ENCODE results near the gene LYPD6B.

Gene LYPD6B

DNA sequence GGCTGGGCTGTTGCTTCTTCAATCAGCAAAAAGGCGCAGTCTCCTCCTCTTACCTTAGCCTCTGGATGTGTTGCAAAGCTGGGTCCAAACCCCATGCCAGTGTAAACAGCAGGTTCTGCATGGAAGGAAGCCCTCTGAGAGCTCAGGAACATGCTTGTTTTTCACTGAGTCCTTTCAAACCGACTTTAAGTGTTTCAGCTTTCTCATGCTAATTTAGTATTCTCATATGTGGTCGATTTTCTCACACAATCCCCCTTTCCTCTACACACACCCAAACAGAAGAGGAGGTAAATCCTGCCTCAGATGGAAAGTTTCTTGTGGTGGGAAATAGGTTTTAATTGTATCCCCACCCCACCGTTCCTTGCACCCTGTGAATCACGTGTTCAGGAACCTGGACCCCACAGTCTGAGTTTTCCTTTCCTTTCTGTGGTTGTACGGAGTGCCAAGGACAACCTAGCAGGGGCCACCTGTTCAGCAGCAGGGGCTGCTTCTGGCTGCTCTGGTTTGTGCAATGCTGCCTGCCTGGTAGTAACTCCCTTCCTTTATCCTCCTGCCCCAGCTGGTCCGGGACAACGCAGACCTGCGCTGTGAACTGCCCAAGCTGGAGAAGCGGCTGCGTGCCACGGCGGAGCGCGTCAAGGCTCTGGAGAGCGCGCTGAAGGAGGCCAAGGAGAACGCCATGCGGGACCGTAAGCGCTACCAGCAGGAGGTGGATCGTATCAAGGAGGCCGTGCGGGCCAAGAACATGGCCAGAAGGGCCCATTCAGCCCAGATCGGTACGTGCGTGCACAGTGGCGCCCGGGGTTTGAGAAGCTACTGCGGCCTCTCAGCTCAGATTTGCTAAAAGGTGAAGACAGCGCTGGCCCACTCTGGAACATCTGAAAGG is 28.7 kb upstream of the LYPD6B start:
- Histone ChIP-seq H4K20me1 (ENCODE audit: insufficient read depth, low read length) (no peaks in the 10 kb centered on the region), H3K9ac (ENCODE audit: low read length) (no peak overlapping the region), H3K36me3 (ENCODE audit: insufficient read depth, low read length) (no peaks in the 10 kb centered on the region)

DNA sequence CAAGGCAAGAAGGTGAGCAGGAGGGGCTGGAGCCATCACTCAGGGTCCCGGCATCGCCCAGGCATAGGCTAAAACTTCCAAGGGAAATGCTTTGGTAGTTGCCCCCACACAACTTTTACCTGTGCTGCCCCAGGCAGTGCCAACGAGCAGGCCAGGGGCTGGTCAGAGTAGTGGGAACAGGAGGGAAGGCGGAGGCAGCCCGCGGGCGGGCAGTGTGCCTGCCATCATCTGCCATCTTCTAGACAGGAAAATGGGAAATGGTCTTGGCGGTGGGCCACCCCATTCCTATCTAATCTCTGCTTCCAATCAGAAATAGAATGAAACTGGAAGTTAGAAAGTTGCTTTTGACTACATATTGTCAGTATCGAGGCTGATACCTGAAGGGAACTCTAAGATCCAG is 26.0 kb upstream of the LYPD6B start:
- Histone ChIP-seq H3K27ac (ENCODE audit: low read depth, low read length, poor library complexity, severe bottlenecking) (no peak overlapping the region), H3K9me3 (ENCODE audit: low read length) (no peaks in the 10 kb centered on the region), H3K9ac (ENCODE audit: low read length) (no peak overlapping the region), H3K4me1 (ENCODE audit: insufficient read depth, low read length, severe bottlenecking) (peaks cover 6% of the 10 kb centered on the region), H4K20me1 (ENCODE audit: insufficient read depth, low read length) (no peaks in the 10 kb centered on the region), H3K36me3 (ENCODE audit: insufficient read depth, low read length) (no peaks in the 10 kb centered on the region), H3F3A (ENCODE audit: insufficient read depth, low read length) (no peaks in the 10 kb centered on the region), H3K4me2 (ENCODE audit: low read length) (no peak overlapping the region), H2AFZ (ENCODE audit: low read length) (no peak overlapping the region), H3K27me3 (ENCODE audit: insufficient read depth, low read length) (no peaks in the 10 kb centered on the region), H3K9me2 (ENCODE audit: low read depth, low read length) (no peaks in the 10 kb centered on the region), H3K79me2 (ENCODE audit: insufficient read depth, low read length) (no peaks in the 10 kb centered on the region), H3K4me3 (ENCODE audit: low read depth, low read length, poor library complexity, severe bottlenecking) (no peak overlapping the region)
- TF ChIP-seq EZH2 (IDR thresholded peaks at IDR 0.05; ENCODE audit: borderline replicate concordance, low read length) = no peak
- TF ChIP-seq, protein P1, sequence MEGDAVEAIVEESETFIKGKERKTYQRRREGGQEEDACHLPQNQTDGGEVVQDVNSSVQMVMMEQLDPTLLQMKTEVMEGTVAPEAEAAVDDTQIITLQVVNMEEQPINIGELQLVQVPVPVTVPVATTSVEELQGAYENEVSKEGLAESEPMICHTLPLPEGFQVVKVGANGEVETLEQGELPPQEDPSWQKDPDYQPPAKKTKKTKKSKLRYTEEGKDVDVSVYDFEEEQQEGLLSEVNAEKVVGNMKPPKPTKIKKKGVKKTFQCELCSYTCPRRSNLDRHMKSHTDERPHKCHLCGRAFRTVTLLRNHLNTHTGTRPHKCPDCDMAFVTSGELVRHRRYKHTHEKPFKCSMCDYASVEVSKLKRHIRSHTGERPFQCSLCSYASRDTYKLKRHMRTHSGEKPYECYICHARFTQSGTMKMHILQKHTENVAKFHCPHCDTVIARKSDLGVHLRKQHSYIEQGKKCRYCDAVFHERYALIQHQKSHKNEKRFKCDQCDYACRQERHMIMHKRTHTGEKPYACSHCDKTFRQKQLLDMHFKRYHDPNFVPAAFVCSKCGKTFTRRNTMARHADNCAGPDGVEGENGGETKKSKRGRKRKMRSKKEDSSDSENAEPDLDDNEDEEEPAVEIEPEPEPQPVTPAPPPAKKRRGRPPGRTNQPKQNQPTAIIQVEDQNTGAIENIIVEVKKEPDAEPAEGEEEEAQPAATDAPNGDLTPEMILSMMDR (IDR thresholded peaks at IDR 0.05; ENCODE audit: low read length) = no peak

More for the DNA sequence above, 28.7 kb upstream of the LYPD6B start:
- Histone ChIP-seq H3K27me3 (ENCODE audit: insufficient read depth, low read length) (no peaks in the 10 kb centered on the region), H3F3A (ENCODE audit: insufficient read depth, low read length) (no peaks in the 10 kb centered on the region), H3K4me1 (ENCODE audit: insufficient read depth, low read length, severe bottlenecking) (no peaks in the 10 kb centered on the region), H3K27ac (ENCODE audit: low read depth, low read length, poor library complexity, severe bottlenecking) (no peak overlapping the region), H2AFZ (ENCODE audit: low read length) (no peak overlapping the region), H3K4me2 (ENCODE audit: low read length) (no peak overlapping the region), H3K4me3 (ENCODE audit: low read depth, low read length, poor library complexity, severe bottlenecking) (no peak overlapping the region), H3K79me2 (ENCODE audit: insufficient read depth, low read length) (no peaks in the 10 kb centered on the region), H3K9me3 (ENCODE audit: low read length) (no peaks in the 10 kb centered on the region), H3K9me2 (ENCODE audit: low read depth, low read length) (no peaks in the 10 kb centered on the region)
- TF ChIP-seq, protein P1 (IDR thresholded peaks at IDR 0.05; ENCODE audit: low read length) = no peak
- no peak for TF ChIP-seq EZH2 (IDR thresholded peaks at IDR 0.05; ENCODE audit: borderline replicate concordance, low read length)

DNA sequence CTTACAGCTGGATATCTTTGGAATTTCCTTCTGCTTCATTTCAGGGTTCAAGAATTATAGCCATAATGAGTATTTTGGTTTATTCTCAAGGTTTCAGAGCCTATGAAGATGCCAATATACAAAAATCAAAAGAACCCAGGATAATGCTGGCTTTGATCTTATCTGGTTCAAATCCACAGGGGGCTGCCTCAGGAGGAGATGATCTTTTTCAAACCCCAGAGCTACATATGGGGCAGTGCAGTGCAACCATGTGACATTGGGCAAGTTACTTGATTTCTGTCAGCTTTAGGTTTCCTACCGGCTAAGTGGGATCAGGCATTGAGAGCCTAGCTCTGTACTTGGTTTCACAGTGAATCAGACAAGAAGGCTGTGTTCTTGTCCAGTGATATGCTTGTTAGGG is 23.0 kb upstream of the LYPD6B start:
- TF ChIP-seq EZH2 (IDR thresholded peaks at IDR 0.05; ENCODE audit: borderline replicate concordance, low read length) = no peak
- TF ChIP-seq, protein P1 (IDR thresholded peaks at IDR 0.05; ENCODE audit: low read length) = no peak
- H3K79me2 ChIP-seq (ENCODE audit: insufficient read depth, low read length) = no peaks in the 10 kb centered on the region
- no peaks in the 10 kb centered on the region for H3K9me2 ChIP-seq (ENCODE audit: low read depth, low read length)
- H3K4me1 ChIP-seq (ENCODE audit: insufficient read depth, low read length, severe bottlenecking) = peaks cover 31% of the 10 kb centered on the region
- H2AFZ ChIP-seq (ENCODE audit: low read length) = no peak overlapping the region
- H3K27me3 ChIP-seq (ENCODE audit: insufficient read depth, low read length) = no peaks in the 10 kb centered on the region
- H3K9ac ChIP-seq (ENCODE audit: low read length) = no peak overlapping the region
- H4K20me1 ChIP-seq (ENCODE audit: insufficient read depth, low read length) = no peaks in the 10 kb centered on the region
- H3K36me3 ChIP-seq (ENCODE audit: insufficient read depth, low read length) = no peaks in the 10 kb centered on the region
- no peak overlapping the region for H3K4me3 ChIP-seq (ENCODE audit: low read depth, low read length, poor library complexity, severe bottlenecking)
- H3F3A ChIP-seq (ENCODE audit: insufficient read depth, low read length) = no peaks in the 10 kb centered on the region
- H3K4me2 ChIP-seq (ENCODE audit: low read length) = no peak overlapping the region
- H3K27ac ChIP-seq (ENCODE audit: low read depth, low read length, poor library complexity, severe bottlenecking) = no peak overlapping the region
- H3K9me3 ChIP-seq (ENCODE audit: low read length) = no peaks in the 10 kb centered on the region

Data from OCI-LY1 (cell line).